Cardiac fibroblast (primary cell): ENCODE data around the gene CC2D2B.

Experiments used
- DNase-seq, 2 donors: peaks; one replicate each; pipeline versions ENCODE4 v3.0.0 to v3.0.0-alpha.2; 2010; ENCODE audit warnings: low read depth in 2 of 2
- H3K4me3 ChIP-seq, 2 donors: replicated peaks in 1 of 2; 1 replicate in 1 of 2; 2 replicates in 1 of 2; pipeline ENCODE4 v1.5.1; 2011; ENCODE audit warnings: low read depth in 2 of 2, low read length in 2 of 2, mild to moderate bottlenecking in 2 of 2, moderate library complexity in 1 of 2
- TF ChIP-seq, protein P1 (sequence below): IDR thresholded peaks from one replicate; pipeline ENCODE4 v1.5.1; 2011; ENCODE audit warnings: low read depth, mild to moderate bottlenecking, low read length, inconsistent platforms

Gene CC2D2B

DNA sequence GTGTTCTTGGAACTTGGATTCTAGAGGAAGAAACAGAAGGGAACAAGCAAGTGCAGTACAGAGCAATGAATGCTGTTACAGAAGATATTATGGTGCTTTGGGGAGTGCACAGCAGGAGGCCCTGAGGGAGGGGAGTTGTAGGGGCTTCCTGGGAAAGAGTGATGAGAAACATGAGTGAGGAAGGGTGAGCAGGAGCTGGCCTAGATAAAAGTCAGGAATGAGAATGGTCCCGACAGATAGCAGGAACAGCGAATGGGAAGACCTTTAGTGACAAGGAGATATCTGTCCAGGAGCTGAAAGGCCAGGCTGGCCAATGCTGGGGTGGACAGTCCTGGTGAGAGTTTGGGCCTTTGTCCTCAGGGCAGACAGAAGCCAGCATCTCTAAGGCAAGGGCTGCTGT, 115.0 kb downstream of the CC2D2B start:
- H3K4me3 ChIP-seq, result no peak overlapping the region
- DNase-seq, result no peak
- TF ChIP-seq, protein P1, sequence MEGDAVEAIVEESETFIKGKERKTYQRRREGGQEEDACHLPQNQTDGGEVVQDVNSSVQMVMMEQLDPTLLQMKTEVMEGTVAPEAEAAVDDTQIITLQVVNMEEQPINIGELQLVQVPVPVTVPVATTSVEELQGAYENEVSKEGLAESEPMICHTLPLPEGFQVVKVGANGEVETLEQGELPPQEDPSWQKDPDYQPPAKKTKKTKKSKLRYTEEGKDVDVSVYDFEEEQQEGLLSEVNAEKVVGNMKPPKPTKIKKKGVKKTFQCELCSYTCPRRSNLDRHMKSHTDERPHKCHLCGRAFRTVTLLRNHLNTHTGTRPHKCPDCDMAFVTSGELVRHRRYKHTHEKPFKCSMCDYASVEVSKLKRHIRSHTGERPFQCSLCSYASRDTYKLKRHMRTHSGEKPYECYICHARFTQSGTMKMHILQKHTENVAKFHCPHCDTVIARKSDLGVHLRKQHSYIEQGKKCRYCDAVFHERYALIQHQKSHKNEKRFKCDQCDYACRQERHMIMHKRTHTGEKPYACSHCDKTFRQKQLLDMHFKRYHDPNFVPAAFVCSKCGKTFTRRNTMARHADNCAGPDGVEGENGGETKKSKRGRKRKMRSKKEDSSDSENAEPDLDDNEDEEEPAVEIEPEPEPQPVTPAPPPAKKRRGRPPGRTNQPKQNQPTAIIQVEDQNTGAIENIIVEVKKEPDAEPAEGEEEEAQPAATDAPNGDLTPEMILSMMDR, result no peak

DNA sequence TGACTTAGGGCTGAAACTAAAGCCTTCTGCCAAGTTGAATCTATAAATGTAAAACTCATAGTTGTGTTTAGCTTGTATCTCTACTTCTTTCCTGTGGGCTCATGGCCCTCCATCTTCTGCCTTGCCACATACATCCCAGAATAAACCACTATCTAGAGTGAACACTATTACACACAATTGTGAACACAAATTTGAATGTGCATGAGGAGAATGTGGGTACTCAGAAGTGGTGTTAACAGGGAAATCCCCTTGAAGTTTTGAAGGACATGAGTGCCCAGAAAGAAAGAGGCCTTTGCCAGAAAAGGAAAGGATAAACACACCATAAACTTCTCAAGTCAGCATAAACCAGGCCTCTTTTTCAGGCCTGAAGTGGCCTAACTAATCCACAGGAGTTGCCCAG, 115.4 kb downstream of the CC2D2B start:
- TF ChIP-seq, protein P1, result no peak
- no peak for DNase-seq
- H3K4me3 ChIP-seq, result no peak overlapping the region

DNA sequence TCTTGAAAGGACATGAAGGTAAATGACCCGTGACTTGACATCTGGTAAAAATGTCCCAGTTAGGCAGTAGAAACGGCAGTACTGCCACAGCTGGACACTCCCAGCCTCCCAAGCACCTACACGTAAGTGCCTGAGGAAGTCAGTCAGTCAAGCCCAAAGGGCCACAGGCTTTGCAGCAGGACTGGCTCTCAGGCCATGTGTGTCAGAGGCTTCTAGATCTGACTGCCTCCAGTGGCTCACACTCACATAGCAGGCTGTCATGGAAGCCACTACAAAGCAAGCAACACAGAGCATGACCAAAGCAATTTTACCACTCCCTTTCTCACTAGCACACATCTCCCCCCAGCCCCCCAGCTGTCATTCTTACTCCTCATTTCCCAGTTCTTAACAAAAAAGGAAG, 117.8 kb downstream of the CC2D2B start:
- TF ChIP-seq, protein P1, result peak; percentile 19
- DNase-seq, result peak; percentile 3 to 16
- H3K4me3 ChIP-seq, result no peak overlapping the region

DNA sequence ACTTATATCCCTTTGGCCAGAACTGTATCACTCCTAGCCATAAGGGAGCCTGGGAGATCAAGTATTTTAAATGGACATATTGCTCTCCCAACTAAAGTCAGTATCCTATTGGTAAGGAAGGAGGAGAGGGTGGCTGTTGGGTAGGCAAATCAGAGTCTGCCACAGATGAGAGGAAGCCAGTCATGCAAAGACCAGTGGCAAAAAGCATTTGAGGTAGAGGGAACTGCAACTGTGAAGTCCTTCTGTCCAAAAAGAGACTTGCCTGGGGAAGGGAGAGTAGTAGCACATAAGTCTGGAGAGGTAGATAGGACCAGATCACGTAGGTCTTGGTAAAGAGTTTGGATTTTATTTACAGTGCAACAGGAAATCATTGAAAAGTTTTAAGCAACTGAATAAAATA, 126.8 kb downstream of the CC2D2B start:
- no peak overlapping the region for H3K4me3 ChIP-seq
- TF ChIP-seq, protein P1, result no peak
- no peak for DNase-seq

DNA sequence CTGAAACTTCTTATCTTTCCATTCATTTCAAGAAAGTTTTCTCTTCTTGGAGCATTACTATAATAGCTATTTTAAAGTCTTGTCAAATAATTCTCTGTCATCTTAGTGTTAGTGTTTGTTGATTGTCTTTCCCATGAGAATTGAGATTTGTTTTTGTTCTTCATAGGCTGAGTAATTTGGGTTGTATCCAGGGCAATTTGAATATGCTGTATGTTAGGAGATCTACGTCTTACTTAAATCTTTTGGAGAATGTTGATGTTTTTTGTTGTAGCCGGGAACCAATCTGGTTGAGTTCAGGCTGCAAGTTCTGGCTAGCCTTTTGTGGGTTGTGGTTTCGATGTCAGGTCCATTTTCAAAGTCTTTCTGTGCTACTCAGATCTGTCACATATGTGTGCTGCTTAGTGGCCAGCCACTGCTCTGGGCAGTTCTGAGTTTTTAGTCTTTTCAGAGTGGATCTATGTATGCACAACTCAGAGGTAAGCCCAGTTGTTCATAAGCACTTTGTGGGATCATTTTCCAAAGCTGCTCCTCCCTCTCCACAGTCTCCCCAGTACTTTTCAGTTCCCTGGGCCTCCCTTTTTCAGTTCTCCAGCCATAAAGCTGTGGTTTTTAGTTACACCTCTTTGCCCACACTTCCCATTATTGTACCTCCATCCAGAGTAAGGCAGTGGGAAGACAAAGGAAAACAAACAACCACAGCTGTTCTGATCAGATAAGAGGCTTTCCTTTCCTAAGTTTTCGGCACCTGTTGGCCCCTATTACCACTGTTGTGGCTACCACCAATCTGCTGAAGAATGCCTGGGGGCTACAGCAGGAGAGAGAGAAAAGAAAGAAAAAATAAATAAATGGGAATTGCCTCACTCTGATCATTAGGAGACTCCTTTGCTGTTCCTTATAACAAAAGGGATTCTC, 131.0 kb downstream of the CC2D2B start:
- TF ChIP-seq, protein P1, result no peak
- no peak overlapping the region for H3K4me3 ChIP-seq
- DNase-seq, result no peak

DNA sequence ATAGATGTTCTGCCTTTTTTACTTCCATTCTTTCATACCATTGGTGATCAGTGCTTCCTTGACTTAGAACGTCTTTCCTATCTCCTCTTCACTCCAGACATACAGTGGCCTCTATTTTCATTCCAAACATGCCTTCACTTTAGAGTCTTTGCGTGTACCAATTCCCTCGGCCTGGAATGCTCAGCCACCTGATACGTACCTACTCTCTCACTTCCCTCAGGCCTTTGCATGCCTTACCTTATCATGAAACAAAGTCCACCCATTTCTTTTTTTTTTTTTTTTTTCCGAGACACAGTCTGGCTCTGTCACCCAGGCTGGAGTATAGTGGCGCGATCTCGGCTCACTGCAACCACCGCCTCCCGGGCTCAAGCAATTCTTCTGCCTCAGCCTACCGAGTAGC, 133.4 kb downstream of the CC2D2B start:
- H3K4me3 ChIP-seq, result no peak overlapping the region
- TF ChIP-seq, protein P1, result no peak
- DNase-seq, result no peak
